ENCODE measurements around the gene MFSD6L.
"Not testable (repeated sequence)": the region's sequence is repeated elsewhere in the genome, so short reads cannot be mapped to it uniquely, and the experiment has no call there.

Gene MFSD6L

DNA sequence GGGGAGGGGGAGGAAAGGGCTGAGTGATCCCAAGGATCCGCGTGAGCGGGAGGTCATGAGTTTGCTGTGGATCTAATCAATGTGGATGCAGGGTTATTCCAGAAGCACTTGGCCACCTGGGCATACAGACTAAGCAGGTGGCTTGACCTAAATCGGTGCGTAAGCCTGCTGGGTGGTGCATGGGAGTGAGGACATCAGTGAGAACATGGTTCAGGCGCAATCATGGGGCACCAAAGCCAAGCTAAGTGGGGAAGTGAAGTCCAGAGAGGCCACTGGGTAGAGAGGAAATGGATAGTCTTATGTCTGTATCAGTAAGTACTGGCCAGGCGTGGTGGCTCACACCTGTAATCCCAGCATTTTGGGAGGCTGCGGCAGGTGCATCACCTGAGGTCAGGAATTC is 18.9 kb upstream of the MFSD6L start:
- H3K4me3 ChIP-seq (ENCODE audit: low read length) = no peak overlapping the region
- no peak for TF ChIP-seq ZNF274 (IDR thresholded peaks at IDR 0.05; ENCODE audit: low read depth, low read length)

DNA sequence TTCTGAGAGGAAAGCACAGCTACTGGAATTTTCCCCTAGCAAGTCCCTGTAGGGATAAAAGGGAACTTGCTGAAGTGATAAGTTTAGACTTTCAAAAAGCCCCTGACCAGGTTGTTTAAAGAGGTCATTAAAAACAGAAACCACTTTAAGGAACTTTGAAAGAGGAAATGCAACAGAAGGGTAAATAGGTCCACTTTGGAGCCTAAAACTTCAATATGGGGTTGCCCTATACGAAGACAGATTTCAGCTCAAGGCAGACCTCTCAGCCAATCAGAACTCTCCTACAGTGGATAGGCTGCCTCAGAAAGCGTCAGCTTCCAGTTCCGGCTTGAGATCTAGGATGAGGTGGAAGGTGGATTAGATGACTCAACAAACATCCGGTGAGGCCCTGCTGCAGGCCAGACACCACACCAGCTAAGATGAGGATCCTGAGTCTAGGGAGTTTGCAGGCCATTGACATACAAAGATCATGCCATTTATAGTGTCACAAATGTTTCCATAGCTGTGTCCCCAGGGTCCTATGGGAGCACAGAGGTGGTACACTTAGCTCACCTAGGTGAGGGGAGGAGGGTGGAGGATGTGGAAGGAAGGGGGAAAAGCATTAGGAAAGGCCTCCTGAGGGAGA is 7.9 kb upstream of the MFSD6L start:
- peak overlapping the region; percentile 31; the same call in 1 of the 2 replicates for H3K4me3 ChIP-seq (ENCODE audit: low read length)
- TF ChIP-seq ZNF274 (IDR thresholded peaks at IDR 0.05; ENCODE audit: low read depth, low read length) = no peak

DNA sequence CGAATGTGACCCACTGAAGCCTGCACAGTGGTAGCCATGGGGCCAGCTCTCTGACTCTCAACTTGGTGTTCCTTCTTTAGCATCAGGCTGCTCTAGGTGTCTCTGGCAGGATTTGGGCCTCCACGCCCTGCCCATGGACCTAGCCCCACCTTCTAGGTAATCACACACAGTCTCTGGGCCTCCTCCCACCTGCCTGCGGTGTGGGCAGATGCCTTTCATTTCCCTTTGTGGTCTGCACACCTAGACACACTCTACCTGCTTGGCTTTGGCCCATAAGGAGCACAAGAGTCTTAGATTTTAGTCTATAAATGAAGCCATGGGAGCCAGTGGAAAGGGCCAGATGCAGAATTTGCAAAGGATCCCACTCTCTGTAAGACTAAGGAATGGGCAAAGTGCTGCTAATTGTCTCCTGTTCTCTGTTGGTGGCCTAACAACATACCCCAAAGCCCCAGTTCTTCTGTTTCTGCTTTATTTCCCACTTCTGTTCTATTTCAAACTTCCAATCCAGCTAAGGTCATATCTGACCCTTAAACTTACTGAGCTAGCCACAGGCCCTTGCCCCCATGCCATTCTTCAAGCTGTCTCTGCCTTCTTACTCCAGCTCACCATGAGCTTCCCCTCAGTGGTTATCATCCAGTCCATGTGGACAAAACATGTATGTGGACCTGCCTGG is 7.2 kb upstream of the MFSD6L start:
- no peak overlapping the region; the same call in 1 of the 2 replicates for H3K4me3 ChIP-seq (ENCODE audit: low read length)
- no peak for TF ChIP-seq ZNF274 (IDR thresholded peaks at IDR 0.05; ENCODE audit: low read depth, low read length)

DNA sequence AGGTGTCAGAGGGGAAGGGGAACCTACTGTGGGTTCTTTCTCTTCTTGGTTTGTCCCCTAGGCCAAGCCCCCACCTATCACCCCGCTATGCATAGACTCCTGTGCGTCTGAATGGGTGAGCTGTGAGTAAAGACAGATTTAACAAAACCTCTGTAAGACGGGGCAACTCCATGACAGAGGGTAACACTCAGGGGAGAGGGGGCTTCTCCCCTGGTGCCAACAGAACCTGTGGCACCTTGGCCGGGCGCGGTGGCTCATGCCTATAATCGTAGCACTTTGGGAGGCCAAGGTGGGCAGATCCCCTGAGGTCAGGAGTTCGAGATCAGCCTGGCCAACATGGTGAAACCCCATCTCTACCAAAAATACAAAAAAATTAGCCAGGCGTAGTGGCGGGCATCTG is 6.2 kb upstream of the MFSD6L start:
- not testable (repeated sequence) for H3K4me3 ChIP-seq (ENCODE audit: low read length)

DNA sequence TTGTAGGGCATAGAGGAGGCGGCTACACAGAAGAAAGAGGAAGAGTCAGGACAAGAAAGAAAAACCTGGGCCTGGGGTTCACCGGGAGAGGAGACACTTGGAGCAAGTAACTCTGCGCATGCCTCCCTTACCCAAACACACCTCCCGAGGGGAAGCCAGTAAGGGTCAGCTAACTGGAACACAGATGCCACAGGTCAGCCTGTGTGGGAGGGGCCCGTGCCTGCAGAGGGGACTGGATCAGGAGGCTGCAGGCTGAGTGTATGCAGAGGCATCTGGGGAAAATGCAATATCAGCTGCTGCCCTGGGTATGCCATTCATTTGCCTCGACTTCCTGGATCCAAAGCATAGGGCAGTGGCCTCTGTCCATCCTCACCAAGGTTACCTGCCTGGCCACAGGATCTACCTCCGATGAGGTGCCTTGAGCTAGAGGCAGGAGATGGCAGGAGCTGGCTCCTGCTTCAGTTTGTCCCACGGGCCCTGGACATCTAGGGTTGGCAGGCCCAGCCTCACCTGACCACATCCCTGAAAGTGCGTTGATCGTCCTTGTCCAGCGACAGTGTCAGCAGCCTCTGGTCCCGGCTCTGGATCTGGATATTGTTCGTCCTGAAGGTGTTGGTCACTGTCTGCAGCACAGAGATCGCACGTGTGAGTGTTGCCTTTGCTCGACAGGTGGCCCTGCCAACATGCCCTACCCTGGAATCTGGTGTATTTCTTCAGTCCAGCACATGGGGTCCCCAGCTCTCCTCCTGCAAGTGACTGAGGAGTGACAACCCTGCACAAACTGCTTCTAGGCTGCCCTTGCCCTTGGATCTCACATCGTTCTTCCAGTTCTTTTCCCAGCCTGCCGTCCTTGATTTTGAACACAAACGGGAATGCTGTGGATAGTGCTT is 4.6 kb upstream of the MFSD6L start:
- H3K4me3 ChIP-seq (ENCODE audit: low read length) = no peak overlapping the region
- no peak for TF ChIP-seq ZNF274 (IDR thresholded peaks at IDR 0.05; ENCODE audit: low read depth, low read length)

DNA sequence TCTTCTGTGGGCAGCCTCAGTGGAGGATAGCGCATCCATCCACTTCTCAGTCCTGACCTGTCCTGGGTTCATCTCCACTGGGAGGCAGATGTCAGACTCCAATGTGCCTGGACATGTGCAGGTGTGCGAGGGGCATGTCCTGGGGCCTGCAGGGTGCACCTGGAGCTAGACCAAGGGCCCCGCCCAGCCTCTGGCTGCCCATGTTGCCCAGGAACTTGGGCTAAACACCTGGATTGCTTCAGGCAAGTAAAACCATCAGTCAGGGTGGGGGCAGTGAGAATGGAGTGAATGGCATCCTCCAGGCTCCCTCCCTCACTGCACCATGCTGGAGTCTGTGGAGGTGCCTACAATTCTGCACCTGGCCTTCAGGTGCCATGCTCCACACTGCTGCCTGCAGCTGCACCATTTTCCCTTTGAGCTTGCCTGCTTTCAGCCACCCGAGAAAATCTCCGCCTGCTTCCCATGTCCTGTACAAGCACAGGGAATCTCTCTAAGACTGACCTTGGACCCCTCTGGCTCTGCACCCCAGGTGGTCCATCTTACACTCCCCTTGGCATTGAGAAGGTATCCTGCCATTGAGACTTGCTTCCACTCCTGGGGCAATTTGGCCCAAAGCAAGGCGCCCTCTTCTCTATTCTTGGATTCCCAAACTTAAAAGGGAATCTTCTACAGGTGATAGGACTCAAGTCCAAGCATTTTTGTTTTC is 2.1 kb upstream of the MFSD6L start:
- H3K4me3 ChIP-seq (ENCODE audit: low read length) = no peak overlapping the region
- TF ChIP-seq ZNF274 (IDR thresholded peaks at IDR 0.05; ENCODE audit: low read depth, low read length) = no peak

DNA sequence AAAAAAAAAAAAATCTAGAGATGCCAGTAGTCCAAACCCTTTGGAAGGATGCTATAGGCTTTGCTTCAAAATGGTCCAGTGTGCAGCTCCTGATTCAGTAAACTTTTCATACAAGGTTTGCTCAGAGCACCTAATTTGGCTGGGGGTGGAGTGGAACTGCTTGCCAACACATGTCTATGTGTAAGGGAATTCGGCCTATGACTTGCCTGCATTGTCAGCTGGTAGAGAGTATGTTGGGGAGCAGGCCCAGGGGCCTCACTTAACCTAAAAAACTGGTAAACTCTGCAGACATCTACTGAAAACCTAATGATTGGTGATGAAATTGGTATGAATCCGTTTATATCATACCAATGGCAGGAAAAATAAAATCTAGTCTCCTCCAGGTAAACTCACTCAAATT is 1.5 kb upstream of the MFSD6L start:
- no peak for TF ChIP-seq ZNF274 (IDR thresholded peaks at IDR 0.05; ENCODE audit: low read depth, low read length)
- no peak overlapping the region for H3K4me3 ChIP-seq (ENCODE audit: low read length)

DNA sequence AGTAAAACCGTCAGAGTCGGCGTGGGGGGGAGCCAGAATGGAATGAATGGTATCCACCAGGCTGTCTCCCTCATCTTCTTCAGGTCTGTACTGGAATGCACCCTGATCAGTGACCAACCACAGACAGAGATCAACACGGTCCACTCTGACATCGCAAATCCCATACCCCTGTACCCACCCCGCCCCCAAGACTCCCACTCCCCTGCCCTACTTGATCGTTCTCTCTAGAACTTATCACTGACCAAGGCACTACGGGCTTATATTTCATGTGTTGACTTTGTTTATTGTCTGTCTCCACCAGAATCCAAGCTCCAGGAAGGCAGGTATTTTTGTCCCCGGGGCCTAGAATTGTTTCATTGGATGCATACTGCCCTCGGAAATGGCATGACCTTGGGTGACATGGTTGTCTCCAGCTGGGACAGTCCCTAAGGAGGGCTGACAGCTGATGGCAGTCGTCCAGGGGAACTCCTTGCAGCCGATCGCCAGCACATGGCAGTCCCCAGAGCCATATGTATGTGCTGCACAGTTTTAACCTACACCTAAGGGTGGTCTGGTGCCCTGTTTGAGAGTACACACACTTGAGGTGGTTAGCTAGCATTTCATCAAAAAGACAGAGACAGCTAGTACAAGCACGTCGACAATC is 526 bp upstream of the MFSD6L start:
- no peak for TF ChIP-seq ZNF274 (IDR thresholded peaks at IDR 0.05; ENCODE audit: low read depth, low read length)
- no peak overlapping the region for H3K4me3 ChIP-seq (ENCODE audit: low read length)

DNA sequence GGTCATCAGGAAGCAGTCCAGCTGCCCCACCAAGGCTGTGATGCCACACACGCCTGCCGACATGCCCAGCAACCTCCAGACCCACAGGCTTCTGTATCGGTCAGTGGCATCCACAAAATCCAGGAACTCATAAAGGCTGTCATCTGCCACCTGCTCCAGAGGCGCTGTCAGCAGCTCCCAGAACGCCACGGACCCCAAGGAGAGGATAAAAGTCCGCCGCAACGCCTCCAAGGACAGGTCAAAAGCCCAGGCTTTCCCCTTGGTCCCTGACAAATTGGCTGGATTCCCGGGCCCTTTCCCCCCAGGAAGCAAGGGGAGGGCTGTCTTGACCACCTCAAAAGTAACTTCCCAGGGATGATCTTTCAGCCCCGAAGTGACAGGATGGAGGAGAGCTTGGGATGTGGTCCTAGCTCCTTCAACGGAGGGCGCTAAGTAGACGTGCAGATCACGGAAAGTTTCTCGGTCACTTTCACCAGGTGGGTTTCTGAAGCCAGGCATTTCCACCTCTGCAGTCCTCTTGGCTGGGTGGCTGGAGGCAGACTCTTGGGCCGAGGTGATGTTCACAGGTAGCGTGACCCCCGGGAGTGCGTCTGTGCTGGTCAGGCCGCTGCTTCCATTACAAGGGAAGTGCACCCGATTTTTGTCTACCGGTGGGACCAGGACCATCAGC is 854 bp downstream of the MFSD6L start:
- TF ChIP-seq ZNF274 (IDR thresholded peaks at IDR 0.05; ENCODE audit: low read depth, low read length) = no peak

DNA sequence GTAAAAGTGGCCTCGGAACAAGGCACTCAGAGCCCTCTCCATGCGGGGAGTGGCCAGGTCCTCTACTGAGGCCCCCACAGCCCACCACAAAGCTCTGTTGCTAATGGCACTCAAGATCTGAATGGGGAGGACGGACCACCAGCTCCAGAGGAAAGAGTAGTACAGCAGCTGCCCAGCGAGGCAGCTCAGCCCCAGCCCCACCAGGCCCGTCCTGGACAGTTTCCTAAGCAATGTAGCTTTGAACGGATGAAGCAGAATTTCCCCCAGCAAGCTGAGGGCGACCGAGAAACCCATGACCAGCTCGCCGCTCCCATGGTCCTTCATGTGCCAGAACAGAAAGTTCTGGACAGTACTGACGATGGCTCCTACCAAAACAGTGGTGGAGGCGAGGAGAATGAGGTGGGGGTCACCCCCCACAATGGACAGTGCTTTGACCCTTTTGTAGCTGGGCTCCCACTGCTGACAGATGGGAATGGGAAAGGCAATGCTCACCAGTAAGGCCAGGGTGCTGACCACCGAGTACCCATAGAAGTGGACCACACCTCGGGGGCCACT is 1.5 kb downstream of the MFSD6L start:
- H3K4me3 ChIP-seq (ENCODE audit: low read length) = no peak overlapping the region
- TF ChIP-seq ZNF274 (IDR thresholded peaks at IDR 0.05; ENCODE audit: low read depth, low read length) = no peak

More for the DNA sequence above, 854 bp downstream of the MFSD6L start:
- no peak overlapping the region for H3K4me3 ChIP-seq (ENCODE audit: low read length)

DNA sequence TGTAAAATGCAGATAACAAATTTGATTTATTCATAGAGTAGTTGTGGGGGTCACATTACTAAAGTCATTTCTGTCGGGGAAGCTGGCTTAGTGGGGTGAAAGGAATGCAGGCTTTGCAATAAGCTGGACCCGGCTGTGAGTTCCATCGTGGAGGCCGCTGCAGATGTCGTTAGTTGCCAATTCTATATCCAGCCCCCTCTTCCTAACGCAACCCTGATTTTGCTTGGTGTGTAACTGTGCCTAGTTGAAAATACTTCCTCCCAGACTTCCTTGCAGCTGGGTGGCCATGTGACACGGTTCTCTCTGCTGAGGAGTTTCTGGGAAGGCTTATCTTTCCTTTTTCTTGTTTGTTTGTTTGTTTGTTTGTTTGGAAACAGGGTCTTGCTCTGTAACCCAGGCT is 4.5 kb downstream of the MFSD6L start:
- TF ChIP-seq ZNF274 (IDR thresholded peaks at IDR 0.05; ENCODE audit: low read depth, low read length) = no peak
- no peak overlapping the region for H3K4me3 ChIP-seq (ENCODE audit: low read length)

DNA sequence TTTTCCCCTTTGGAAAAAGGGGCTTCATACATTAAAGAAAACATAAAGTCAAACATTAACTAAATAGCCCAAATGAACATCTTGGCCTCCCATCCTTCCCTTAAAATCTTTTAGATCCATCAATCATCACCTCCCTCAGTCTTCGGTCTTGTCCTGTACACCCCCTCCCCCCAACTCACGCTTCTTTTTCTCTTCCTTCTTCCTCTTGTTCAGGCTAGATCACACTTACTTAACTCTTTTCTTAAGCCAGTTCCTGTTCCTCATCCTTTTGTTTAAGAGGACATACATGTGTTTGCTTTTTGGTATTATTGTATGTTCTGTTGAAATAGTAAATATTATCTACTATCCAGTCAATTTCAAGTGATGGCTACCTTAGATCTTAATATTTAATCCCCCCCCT is 5.5 kb downstream of the MFSD6L start:
- TF ChIP-seq ZNF274 (IDR thresholded peaks at IDR 0.05; ENCODE audit: low read depth, low read length) = no peak
- H3K4me3 ChIP-seq (ENCODE audit: low read length) = no peak overlapping the region

DNA sequence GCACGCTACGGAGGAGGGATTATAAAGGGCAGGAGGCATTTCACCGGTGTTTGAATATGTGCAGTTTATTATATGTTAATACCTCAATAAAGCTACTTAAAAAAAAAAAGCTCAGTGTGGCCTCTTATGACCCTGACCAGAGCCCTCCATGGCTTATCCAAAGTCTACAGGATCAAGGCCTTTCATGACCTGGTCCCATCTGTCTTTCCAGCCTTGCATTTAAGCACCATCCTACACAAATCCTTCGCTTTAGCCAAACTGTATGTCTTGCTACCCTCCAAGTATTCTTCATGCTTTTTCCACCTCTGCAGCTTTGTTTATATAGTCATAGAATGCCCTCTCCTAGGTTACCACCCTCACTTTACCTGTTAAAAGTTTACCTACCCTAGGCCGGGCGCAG is 6.5 kb downstream of the MFSD6L start:
- no peak for TF ChIP-seq ZNF274 (IDR thresholded peaks at IDR 0.05; ENCODE audit: low read depth, low read length)
- H3K4me3 ChIP-seq (ENCODE audit: low read length) = no peak overlapping the region
